Stimulated activated CD4-positive, alpha-beta T cell treated with anti-CD3 and anti-CD28 coated beads, TNF-alpha, amount 100 ng/mL, for 4 hours (primary cell): ENCODE results near the gene NUMBL.

ENCODE experiments used
- DNase-seq, 3 experiments: peaks; one replicate each; pipeline ENCODE4 v3.0.0-alpha.2; 2020; ENCODE audit warnings: low read depth in 3 of 3

Gene NUMBL

DNA sequence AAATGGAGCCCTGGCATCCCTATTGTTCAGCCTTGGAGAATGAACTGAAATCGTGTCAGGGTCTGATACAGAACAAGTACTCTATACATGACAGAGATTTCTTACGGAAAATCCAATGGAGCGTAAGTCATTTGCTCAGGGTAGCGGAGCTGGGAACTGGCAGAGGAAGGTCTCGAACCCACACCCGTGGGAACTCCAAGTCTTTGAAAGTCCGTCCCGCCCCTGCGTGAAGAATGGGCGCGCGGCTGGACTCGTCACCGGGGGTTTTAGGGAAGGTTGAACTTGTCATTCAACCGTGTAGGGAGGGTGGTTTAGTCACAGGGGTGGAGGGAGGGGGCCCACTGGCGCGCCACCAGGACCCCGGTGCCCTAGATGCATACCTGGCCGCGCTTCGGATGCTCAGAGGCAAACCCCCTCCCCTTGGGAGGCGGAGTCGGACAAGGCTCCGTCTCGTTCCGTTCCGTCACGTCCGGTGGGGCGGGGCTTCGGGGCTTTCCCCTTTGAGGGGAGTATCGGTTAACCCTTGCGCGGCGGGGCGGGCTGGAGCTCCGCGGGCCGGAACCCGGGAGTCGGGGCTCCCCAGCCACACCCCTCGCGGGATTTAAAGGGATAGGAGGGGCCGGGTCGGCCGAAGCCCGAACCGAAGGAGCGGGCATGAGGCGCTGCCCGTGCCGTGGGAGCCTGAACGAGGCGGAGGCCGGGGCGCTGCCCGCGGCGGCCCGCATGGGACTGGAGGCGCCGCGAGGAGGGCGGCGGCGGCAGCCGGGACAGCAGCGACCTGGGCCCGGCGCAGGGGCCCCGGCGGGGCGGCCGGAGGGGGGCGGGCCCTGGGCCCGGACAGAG lies 26.3 kb upstream of the NUMBL start, which contains the start of the genes COQ8B and ITPKC:
COQ8B (minus strand) TSS at position 405 of the 843 bp plus-strand sequence. CDS start 2,254 bp downstream, outside the sequence.
ITPKC (plus strand) TSS at position 631 of the 843 bp plus-strand sequence; CDS start at position 655, 24 bp downstream.
- DNase-seq: peak; percentile 100

DNA sequence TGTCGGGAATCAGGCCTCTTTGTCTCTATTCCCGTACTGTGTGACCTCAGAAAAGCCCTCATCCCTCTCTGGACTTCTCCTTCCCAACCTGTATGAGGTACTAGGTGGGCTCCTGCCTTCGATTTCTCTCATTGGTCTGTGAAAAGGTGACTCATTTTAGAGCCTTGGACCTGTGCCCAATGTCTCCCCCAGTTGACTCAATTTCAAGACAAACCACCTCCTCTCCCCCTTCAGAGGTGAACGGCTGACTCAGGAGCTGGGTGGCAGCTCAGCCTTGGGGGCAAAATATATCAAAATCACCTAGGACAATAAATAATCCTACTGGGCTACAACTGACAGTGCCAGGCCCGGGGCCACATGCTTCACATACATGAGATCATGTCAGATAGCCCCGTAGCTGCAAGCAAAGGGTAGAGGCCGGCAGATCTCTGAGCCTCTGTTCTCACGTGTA lies 25.6 kb upstream of the NUMBL start:
- peak; percentile 38 to 71 (median 62) for DNase-seq

DNA sequence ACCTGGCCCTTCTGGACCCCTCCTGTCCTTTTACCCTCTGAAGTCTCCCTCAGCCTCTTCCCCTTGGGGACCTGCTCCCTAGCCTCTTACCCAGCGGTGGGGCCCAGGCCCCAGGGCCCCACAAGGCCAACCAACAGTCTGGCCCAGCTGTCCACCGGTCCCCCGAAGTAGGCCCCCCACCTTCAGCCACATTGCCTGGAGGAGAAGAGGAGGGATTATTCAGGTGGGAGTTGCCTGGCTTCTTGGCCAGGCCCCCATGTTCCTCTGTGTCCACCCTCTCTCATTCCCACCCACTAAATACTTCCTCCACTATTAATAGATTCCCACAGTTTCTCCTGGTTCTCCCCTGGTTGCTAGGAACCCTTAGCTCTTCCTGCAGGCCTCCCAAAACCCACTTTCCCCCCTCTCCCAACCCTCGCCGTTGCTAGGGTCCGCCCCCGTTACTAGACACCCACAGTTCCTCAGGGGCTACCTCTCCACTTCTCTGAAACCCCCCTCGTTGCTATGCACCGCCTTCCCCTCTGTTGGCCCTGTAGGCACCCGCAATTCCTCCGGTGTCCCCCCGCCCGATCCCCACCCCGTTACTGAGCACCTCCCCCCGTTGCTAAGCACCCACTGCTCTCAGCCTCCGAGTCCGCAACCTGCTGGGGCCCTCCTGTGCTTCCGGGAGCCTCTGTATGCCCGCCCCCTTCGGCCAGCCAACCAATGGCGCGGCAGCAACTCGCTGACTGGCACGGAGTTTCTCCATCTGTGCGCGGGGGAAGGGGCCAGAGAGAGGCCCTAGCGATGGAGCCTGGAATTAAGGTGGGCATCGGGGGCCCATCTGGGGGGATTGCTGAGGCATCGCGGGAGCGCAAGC lies 24.2 kb upstream of the NUMBL start:
- DNase-seq: peak; percentile 85 to 87 (median 85)

DNA sequence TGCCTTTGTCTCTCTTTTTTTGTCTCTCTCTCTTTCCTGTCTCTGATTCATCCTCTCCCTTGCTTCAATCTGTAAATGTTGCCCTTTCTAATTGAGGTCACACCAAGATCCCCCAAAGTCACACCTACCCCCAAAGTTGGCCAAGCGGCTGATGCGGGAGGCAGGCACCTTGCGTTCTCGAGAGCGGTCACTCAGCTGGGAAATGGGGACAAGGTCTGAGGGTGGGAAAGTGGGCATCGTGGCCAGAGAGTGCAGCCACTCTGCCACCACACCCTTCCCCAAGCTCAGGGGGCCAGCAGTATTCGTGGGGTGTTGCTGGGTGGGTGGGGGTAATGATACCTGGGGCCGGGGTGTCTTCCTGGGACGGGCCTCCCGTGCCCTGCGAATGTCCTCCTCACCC lies 23.5 kb upstream of the NUMBL start:
- DNase-seq: no peak

DNA sequence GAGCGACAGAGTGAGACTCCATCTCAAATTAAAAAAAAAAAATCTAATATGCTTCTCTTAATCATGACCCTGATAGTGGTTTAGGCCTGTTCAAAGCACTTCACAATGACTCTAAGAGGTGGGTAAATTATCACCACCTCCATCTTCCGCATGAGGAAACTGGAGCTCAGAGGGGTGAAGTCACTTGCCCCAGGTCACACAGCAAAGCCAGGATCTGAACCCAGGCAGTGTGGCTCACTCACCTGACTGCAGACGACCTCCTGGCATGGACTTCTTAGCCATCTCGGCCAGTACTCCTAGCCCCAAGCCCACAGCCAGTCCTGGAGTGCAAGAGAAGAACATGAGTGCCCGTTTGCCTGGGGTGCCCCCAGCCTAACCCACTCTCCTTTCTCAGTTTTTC lies 19.4 kb upstream of the NUMBL start:
- DNase-seq: no peak

DNA sequence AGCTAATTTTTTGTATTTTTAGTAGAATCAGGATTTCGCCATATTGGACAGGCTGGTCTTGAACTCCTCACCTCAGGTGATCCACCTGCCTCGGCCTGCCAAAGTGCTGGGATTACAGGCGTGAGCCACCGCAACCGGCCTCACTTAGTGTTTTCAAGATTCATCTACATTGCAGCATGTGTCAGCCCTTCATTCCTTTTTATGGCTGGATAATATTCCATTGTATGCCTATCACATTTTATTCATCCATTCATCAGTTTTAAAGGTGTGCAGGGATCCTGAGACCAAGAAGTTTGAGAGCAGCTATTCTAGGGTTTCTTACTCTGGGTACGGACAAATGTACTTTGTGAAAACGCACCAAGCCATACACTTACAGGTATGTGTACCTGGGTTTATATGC lies 17.2 kb upstream of the NUMBL start:
- DNase-seq: no peak

DNA sequence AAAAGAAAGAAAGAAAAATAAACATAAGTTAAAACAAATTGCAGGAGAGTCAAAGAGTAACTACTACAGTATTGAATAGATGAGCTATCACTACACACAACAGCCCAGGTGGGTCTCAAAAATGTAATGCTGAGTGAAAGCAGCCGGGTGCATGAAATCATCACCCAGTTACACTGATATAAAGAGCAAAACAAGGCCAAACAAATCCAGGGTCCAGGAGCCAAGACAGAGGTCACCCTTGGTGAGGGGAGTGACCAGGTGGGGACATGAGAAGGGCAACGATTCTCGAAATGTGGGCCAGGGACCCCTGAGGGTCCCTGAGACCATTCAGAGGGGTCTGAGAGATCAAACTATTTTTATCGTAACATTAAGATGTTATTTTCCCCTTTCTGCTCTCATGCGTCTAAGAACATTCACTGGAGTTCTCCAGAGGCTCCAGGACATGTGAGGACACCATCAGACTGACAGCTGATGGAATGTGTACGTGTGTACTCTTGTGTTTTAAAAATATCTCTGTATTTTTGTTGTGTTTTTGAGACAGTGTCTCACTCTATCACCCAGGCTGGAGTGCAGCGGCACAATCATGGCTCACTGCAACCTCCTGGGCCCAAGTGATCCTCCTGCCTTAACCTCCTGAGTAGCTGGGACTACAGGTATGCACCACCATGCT lies 15.6 kb upstream of the NUMBL start:
- no peak for DNase-seq

DNA sequence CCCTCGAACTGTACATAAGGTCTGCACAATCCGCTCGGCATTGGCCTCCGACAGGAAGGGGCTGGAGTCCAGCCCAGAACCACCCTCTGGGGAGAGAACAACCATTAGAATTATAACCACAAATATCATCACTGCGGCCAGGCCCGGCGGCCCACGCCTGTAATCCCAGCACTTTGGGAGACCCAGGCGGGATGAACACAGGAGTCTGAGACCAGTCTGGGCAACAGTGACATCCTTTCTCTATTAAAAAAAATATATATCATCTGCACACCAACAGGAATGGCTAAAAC lies 14.9 kb upstream of the NUMBL start:
- DNase-seq: no peak

DNA sequence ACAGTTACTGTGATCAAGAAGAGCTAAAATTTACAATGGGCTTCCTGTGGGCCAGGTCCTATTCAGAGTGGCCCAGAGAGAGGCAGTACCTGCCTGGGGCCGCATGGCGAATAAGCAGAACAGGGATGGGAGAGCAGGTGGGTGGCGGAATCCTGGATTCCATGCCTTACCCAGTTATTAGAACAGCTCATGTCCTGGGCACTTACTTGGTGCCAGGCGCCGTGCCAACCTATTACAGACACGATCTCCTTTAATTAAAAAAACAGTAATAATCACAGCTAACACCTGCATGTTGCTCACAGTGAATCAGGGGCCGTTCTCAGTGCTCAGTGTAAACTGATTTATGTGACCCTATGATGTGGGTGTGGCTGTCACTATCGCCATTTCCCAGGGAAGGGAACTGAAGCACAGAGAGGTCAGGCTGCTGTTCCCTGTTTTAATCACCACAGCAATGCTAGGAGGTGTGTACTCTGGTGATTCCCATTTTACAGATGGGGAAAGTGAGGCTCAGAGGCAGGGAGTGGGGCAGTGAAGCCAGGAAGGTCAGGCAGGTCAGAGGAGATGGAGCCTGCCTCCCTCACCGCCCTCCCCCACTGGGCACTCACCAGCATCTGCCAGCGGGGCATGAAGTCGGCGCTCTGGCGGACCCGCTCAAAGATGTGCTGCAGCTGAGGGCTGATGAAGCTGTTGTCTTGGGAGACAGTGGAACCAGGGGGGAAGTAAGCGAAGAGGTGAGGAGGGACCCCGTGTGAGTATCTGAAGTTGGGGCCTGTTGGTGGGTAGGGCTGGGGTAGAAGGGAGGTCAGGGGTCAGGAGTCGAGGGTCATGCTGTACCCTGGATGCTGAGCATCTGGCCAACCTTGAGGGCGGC lies 14.3 kb upstream of the NUMBL start:
- DNase-seq: no peak

DNA sequence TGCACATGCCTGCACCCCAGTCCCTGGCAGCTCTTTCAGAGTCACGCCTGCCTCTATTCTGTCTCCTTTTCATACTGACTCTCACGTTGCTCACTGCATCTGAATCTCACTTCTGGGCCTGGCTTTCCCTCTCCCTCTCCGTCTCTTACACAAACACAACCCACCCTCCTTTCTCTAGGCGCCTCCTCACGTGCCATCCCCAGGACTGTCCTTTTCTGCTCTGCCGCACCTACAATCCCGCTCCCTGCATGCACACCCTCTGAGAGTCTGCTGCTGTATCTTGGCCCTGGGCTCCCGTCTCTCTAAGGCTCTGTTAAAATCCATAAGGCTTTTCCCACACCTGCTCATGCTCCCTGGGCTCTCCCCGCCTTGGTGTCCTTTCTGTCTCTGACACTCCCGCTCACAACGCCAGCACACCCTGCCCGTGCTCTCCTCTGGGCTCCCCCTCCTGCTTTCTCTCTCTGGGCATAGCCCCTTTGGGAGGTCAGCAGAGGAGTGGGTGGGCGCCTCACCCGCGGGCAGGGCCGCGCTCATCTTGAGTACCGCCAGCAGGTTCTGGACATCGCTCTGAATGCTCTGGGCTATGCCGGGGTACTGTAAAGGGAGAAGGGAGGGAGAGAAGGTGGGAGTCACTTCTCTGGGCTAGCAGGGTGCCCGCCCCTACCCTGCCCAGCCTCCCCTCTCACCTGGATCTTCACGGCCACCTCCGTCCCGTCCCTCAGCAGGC lies 12.7 kb upstream of the NUMBL start:
- DNase-seq: no peak

DNA sequence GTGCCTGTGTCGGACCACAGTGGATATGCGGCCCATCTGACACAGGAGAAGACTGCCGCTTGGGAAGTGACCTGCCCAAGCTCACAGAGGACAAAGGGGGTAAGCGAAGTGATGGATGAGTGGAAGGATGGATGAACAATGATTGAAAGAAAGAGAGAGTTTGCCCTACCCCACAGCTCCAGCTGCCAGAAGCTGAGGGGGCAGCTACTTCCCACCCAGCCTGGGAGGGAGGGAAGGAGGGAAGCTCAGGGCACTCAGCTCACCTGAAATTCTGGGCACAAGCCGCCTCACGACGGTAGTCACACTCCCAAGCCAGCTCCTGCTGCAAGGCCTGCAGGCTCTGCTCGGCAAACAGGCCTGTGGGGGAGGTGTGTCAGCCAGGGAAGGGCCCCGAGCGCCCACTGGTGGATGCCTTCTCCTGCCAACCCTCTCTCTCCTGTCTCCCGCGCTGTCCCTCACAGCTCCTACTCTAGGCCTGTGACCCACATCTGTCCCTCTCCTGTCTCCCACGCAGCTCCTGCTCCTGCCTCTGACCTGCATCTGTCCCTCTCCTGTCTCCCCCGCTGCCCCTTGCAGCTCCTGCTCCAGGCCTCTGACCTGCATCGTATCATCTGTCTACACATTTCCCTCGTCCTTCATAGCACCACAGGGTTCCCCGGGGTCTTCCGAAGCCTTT lies 12.0 kb upstream of the NUMBL start:
- no peak for DNase-seq

DNA sequence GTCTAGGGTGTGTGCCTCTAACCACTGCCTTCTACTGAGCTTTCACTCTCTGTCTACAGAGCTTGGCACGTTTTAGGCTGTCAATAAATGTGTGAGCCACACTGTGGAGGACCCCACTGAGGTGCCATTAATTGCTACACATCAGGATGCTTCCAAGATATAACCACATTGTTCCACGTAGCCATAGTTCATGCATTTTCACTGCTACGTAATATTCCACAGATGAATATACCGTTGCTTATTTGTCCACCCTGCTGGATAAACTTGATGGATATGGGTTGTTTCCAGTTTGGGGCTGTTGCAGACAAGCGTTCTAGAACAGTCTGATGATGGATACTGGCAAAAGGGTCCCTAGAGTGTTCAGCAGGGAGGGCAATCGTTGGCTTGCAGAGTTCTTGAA lies 11.3 kb upstream of the NUMBL start:
- DNase-seq: no peak

DNA sequence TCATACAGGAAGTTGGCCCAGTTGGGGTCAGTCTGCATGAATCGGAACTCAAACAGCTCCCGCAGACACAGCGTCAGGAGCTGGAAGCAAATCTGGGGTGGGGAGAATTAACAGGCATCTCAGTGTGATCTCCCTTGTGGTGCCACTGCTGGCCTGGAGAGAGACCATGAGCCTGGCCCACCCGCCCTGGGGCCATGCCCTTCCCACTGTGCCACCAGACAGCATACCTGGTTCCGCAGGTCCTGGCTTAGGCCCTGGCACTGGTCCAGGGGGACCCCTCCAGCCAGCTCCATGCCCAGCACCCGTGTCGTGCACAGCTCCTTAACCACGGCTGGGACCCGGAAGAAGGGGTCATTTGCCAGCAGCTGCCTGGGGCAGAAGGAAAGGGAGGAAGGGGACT lies 9.6 kb upstream of the NUMBL start:
- DNase-seq: no peak

DNA sequence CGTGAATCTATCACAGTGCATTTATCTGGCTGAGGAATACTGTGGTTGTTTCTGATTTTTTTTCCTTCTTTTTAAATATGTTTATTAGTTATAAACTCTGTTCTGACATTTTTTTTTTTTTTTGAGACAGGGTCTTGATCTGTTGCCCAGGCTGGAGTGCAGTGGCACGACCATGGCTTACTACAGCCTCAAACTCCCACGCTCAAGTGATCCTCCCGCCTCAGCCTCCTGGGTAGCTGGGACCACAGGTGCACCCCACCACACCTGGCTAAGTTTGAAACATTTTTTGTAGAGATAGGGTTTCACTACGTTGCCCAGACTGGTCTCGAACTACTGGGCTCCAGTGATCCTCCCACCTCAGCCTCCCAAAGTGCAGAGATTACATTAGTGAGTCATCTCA lies 6.6 kb upstream of the NUMBL start:
- DNase-seq: no peak

DNA sequence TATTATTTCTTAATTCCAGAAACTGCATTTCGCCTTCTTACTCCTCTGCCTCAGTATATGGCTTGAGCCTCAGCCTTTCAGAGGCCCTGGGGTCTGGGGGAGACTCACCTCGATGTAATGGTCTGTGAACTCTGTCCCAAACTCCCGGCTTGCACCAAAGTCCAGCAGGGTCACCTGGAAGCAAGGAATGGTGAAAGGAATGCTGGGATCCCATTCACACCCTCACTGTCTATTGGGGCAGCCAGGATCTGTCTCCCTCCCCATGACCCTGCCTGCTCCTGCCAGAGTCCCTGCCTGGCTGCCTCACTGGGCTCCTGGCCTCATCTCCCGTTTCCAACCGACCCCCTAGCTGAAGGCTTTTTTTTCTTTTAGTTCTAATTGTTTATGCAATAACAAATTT lies 5.4 kb upstream of the NUMBL start:
- no peak for DNase-seq

DNA sequence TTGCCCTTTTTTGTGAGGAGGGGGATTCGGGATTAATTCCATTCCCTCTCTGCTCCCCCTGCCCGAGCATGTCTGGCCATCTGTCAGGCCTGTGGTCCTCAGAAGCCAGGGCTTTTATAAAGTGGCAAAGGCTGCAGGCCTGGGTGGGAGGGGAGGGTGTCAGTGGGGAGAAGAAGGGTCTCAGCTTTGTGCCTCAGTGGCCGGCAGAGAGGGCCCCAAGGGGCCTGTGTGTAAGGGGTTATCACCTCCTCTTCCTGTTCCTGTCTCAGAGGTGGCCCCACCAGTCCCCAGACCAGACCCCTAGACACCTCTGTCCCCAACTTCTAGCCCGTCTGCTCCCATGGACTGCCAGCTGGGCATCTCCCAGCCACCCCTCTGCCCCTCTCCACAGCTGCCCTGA lies 3.4 kb upstream of the NUMBL start:
- no peak for DNase-seq

DNA sequence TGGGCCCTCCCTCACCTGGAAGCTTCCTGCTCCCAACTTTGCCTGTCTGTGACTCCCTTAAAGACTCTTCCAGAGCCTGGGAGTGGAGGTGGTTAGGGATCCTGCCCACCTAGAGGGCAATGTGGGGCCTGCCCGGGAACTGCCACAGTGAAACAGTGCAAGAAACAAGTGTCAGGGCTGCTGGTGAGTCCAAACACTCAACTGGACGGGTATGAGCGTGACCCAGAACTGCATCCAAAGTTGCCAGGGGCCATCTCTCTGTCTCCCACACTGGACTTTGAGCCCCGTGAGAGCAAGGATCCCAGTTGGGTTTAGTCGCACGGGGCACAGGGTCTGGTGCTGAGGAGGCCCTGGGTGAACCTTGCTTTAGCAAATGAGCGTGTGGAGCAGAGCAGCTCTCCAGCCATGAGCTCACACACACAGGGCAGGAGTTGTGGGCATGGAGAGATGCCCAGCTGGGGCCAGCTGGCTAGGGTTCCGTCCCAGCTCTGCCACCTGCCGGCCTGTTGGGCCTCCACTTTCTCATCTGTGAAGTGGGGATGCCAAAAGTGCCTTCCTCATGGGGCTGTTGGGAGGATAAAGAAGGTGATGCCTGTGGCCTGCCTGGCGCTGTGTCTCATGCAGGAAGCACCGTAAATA lies 2.8 kb upstream of the NUMBL start:
- DNase-seq: no peak

DNA sequence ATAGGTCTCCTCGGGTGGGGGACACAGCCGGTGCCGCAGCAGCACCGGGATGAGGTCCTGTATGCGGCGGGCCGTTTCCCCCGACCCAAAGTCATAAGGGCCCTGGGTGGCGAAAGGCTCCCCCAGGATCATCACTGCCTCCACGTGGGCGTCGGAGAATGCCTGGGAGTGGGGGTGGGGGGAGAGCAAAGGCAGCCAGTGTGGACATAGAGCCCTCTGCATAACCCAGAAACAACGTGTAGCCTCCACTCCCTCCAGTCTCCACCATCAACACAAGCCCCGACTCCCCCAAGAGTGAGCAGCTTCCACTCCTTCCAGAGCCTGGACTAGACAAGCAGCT lies 1.7 kb upstream of the NUMBL start:
- DNase-seq: no peak

DNA sequence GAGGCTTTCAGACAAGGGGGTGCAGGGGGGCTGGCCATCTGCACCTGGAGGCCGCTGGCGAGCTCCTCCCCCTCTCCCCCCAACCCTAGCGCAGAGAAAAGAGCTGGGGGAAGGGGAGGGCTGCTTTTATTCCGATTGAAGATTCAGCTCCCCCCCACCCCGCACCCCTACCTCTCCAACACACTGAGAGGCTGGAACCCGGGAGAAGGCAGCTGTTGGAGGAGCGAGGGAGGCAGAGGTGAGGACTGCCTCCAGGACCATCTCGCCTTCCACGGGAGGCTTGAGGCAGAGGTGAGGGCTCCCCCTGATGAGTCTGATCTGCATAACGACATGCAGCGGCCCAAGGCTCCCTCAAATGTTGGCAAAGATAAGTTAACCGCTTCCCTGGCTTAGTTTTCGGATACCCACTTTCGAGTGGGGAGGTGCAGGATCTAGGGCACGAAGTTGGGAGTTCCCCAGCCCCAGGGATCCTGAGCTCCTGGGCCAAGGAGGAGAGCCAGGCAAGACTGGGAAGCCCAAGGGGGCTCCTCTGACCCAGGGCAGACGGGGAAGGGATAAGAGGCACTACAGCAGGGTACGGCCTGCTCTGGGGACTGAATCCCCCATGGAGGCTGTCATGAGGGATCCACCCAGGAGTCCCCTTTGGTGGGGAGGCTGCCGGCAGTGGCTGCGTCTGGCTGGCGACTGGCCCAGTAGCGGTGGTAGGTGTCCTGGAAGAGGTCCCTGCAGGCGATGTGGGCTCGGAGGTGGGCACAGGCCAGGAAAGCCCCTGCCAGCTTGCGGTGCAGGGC lies 1.2 kb upstream of the NUMBL start:
- peak in 1 of 3 experiments; percentile 18 for DNase-seq
